Head of caudate nucleus (tissue), 42 donors: ENCODE measurements around the gene EXOSC10.
A peak's percentile ranks its signal among the peaks of the same experiment; 100 is the strongest.
"Not testable (repeated sequence)": the region's sequence is repeated elsewhere in the genome, so short reads cannot be mapped to it uniquely, and the experiment has no call there.

Experiments used
- DNase-seq, 42 donors: peaks; one replicate each; pipeline versions ENCODE4 v3.0.0 to v3.0.0-alpha.2; 2020 to 2021; ENCODE audit warnings: mixed read lengths in 7 of 42
- intact Hi-C: fragments of 100-400 bp; cut with DNase I; formaldehyde crosslinking; loops from one replicate; pipeline ENCODE4 v1.15.0; 2022

EXOSC10 gene

DNA sequence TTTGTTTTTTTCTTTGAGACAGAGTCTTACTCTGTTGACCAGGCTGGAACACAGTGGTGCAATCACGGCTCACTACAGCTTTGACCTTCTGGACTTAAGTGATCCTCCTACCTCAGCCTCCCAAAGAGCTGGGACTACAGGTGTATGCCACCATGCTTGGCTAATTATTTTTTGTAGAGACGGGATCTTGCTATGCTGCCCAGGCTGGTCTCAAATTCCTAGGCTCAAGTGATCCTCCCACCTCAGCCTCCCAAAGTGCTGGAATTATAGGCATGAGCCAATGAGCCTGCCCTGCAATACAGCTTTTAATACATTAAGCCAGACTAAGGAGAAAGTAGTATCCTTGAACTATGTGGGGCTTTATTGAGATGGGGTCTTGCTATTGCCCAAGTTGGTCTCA lies 16.6 kb upstream of the EXOSC10 start:
- intact Hi-C loops: no loop called here

DNA sequence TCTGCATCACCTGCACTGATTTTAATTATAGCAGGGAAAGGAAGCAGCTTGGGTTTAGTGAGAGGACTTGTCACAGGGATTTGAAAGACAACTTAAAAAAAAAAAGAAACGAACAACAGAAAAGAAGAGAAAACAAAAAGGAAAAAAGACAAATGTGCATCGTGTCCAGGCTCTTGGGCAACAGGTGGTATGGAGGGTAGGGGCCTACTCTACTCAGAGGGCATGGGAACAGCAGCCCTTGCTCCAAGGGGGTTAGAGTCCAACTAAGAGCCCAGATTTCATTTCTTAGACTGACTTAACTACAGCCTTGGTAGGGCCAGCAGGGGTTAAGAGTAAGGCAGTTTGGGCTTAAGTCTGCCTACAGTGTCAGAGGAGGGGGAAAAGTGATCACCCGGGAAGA lies 15.3 kb upstream of the EXOSC10 start:
- no peak for DNase-seq

More for the DNA sequence above, 16.6 kb upstream of the EXOSC10 start:
- DNase-seq: no peak

DNA sequence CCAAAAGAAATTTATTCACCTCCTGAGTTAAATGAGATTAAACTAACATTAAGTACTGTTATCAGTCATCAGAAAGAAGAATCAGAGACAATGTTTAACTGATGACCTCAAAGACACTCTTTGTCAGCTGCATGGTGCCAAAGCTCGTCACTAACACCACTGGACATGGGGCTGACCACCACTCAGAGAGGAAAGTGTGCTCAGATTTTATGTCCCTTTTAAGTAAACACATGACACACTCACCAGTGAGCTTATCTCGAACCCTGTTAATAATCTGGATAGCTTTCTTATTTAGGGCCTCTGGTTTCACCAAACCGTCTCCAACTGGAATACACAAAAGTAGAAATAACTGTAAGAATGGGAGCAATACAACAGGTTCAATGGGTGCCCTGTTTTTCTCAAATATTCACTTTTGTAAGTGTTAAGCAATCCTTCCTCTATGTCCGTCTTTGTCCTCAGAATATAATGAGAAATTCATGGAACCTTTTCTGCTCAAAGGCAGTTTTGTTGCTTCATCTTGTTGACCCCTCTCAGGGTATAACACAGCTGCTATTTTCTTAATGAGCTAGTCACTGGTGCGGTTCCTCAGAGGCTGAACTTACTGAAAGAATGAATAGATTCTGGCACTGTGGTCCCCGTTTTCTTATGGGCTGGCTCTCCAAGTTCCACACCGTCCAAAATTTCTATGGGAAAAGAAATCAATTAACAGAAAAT lies 9.5 kb upstream of the EXOSC10 start:
- intact Hi-C loops: no loop called here

More for the DNA sequence above, 15.3 kb upstream of the EXOSC10 start:
- intact Hi-C loops: no loop called here

DNA sequence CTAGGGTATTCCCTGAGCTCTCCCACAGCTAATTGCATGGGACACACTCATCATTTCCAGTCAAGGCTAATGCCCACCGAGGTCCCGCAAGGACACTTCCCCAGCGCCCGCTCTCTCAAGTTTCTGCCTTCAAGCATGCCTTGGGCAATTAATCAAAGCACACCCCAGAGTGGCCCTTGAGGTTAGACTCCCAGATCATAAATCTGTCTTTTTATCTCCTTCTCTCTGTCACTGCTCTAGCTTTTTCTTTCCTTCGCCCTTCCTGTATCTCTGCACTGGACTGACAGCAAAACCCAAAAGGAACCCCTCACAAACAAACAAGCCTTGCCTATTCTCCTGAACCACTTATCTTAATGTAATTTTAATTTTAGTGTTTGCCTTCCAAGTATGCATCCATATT lies 7.9 kb upstream of the EXOSC10 start:
- intact Hi-C loops: no loop called here
- peak in 1 of 42 donors; percentile 29 for DNase-seq

More for the DNA sequence above, 9.5 kb upstream of the EXOSC10 start:
- peak in 16 of 42 donors; percentile 13 to 62 (median 26) for DNase-seq

DNA sequence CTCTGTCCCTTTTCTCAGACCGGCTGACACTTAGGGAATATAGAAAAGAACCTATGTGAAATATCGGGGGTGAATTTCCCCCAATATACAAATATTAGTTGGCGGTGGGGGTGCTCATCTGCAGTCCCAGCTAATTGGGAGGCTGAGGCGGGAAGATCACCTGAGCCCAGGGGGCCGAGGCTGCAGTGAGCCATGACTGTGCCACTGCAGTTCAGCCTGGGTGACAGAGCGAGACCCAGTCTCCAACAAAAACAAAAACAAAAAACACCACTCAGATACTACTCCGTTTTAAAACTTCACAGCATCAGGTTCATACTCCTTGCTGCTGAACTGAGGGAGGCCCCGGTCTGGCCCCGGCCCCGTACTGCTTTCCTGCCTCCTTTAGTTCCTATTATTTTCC lies 5.9 kb upstream of the EXOSC10 start:
- intact Hi-C loops: no loop called here
- DNase-seq: peak in 1 of 42 donors; percentile 18

- intact Hi-C loops: no loop called here
- DNase-seq: peak in 2 of 42 donors; percentile 19 to 34
Observed at GRCh38 chr1:11101347-11101746, 1.7 kb upstream of the EXOSC10 start.

DNA sequence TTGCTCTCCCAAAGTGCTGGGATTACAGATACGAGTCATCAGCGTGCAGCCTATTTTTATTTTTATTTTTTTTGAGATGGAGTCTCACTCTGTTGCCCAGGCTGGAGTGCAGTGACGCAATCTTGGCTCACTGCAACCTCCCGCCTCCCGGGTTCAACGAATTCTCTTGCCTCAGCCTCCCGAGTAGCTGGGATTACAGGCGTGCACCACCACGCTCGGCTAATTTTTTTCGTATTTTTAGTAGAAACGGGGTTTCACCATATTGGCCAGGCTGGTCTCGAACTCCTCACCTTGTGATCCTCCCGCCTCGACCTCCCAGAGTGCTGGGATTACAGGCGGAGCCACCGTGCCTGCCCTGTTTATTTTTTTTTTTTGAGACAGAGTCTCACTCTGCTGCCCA lies 1.1 kb upstream of the EXOSC10 start:
- DNase-seq: peak in 2 of 42 donors; percentile 11 to 37
- intact Hi-C loops: not testable (repeated sequence)

DNA sequence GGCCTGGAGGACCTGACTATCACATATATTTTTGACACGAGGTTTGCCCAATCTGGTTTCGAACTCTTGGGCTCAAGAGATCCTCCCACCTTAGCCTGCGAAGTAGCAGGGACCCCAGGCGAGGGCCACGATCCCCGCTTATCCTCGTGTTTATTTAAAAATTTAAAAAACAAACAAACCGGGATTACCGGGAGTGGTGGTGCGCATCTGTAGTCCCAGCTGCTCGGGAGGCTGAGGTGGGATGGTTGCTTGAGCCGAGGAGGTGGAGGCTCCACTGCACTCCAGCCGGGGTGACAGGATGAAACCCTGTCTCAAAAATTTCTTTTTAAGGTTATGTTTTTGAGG lies 452 bp upstream of the EXOSC10 start:
- DNase-seq: peak in 1 of 42 donors; percentile 21
- intact Hi-C loops: no loop called here

DNA sequence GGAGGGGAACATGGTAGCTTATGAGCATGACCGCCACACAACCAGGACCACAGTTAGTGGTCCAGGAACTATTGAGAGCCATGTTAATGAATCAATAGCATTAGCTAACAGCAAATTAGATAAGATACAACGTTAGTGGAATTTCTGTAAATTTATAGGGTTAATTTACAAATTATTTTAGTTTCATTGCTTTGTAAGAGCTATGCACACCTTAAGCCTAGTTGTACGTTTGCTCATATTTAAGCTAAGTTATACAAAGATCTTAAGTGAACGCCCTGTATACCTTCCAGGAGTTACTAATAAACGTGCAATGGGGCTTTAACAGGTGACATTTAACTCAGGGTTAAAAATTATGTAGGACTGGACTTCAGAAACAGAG lies 749 bp downstream of the EXOSC10 start:
- intact Hi-C loops: no loop called here
- no peak for DNase-seq

- DNase-seq, intact Hi-C loops: not testable (repeated sequence)
Observed at GRCh38 chr1:11083784-11084183, 15.9 kb downstream of the EXOSC10 start.

- DNase-seq: peak in 4 of 42 donors; percentile 5 to 25 (median 20)
- intact Hi-C loops: no loop called here
Observed at GRCh38 chr1:11080931-11081330, 18.7 kb downstream of the EXOSC10 start.

DNA sequence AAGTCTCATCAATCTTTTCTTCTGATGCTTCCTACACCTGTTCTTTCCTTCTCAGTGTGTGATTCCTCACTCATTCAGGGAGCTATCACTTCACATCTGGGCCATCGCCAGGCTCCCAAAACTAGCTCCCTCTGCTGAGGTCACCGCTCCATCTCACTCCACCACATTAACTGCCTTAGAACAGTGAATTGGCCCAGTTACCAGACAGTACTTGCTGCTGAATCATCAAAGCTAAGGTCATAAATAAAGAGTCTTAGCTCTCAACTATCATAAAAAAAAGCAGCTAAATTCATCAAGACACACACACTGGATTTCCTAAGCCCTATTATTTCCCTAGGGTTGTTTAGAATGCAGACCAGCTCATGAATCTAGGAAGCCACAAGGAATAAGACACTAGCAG lies 21.0 kb downstream of the EXOSC10 start:
- peak in 3 of 42 donors; percentile 4 to 17 (median 13) for DNase-seq
- intact Hi-C loops: no loop called here

DNA sequence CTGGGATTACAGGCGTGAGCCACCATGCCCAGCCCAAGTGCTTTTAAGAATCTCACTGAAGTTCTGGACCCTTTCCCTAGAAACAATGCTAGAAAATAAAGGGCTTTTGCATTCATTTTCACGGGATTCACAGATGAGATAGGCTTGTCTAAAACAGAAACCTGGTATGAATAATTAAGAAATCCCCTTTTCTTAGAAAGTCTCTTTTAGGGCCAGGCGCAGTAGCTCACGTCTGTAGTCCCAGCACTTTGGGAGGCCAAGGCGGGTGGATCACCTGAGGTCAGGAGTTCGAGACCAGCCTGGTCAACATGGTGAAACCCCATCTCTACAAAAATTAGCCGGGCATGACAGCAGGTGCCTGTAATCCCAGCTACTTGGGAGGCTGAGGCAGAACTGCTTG lies 26.3 kb downstream of the EXOSC10 start:
- intact Hi-C loops: not testable (repeated sequence)

GRCh38 chr1:11072216-11072917 lies 27.3 kb downstream of the EXOSC10 start:
- intact Hi-C loops: no loop called here
- peak in 19 of 42 donors; percentile 8 to 75 (median 41) for DNase-seq

More for the DNA sequence above, 26.3 kb downstream of the EXOSC10 start:
- DNase-seq: peak in 2 of 42 donors; percentile 4 to 14

DNA sequence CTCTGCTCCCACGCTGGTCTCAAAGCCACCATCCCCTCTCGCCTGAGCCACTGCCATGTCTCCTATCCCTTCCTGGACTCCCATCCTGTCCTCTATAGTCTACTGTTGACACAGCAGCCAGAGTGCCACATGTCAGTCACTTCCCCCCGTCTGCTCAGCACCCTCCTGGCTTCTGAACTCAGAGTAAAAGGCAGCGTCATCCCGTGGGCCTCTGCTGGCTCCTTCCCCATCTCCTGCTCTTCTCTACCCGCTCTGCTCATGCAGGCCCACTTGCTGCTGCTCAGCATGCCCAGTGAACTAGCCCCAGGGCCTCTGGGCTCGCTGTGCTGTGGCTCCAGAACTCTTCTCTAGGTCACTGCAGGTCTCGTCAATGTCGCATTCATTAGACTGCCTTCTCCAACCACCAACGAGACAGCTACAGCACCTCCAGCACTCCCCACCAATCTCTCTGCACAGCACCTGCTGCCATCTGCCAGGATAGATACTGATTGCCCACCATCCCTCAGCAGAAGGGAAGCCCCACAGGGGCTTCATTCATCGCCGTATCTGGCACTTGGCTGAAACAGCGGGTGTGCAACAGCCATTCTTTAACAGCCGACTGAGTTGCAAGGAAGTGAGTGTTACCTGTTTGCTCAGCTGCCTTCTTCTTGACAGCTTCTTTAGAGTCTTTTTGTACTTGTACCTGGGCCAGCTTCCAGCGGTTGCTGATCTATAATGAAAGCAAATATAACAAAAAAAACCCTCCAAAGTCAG lies 28.0 kb downstream of the EXOSC10 start:
- DNase-seq: peak in 13 of 42 donors; percentile 16 to 55 (median 31)
- intact Hi-C loops: no loop called here

- DNase-seq: peak in 8 of 42 donors; percentile 4 to 40 (median 16)
- intact Hi-C loops: no loop called here
Observed at GRCh38 chr1:11070876-11071275, 28.8 kb downstream of the EXOSC10 start.

DNA sequence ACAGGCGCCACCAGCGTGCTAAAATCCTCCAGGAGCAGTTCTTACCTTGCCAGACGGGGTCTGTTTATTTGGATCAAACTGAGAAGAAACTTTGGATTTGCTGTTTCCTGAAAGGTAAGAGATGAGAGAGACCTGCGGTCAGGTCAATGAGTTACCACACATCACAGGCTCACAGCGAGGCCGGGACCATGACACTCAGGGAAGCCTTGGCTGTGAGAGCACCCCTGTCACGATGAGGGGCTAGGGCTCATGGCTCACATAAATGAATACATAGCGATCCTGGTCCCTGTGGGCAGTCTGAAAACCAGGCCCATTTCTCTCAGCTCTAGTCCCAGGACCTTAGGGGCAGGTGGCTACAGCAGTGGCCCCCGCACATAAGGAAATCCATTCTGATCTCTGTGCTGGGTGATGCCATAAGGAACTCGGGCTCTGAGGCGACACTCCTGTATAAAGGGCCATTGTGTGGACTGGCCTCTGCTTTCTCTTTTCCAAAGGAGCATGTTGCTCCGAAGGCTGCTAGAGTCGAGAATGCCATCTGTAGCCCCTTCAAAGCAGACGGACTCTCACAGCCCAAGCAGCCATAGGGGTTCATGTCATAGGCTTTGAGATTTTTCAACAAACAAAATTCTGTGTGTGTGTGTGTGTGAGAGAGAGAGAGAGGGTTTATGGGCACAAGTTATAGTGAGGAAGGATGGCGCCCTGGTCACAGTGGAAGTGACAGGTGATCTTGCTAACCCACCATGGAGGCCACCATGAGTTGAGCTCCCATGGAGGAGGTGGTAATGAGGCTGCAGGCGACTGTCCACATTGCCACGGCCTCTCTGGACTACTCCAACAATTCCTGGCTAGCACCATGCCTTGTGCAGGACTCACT lies 30.8 kb downstream of the EXOSC10 start:
- intact Hi-C loops: no loop called here
- DNase-seq: peak in 13 of 42 donors; percentile 3 to 40 (median 17)

DNA sequence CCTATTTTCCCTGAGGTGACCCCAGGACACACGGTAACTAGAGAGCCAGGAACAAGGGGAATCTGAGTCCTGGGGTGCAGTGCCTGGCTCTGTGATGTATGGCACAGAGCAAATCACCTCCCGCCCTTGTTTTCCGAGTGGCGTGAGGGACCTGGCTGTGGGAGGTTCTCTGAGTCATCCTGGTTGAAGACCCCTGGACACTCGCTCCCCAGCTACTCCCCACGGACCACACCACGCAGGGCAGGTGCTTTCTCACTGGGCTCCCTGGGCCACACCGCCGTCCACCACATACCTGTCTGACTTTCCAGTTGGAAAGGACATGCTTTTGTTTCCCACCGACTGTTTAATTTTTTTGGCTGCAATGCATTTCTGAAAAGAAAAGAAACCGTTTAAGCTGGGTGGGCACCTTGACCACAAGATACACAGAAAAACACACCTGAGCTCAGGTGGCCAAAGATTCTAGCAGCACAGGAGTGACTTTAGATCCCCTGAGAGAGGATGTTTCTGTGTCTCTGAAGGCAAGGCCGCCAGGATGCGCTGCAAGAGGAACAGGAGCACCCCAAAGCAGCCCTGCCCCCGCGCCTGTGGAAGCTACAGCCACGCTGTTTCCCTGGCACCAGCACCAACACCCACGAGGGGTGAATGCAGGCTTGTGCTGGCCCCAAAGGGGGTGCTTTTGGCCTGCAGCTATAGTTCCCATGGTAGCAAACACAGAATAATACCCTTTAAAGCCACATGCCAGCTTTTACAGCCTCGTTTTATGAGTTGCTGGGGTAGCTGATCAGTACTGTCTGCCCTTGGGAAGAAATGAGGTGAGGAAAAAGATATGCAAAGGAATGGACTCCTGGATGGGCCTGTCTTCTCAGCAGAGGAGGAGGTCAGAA lies 31.7 kb downstream of the EXOSC10 start:
- intact Hi-C loops: no loop called here
- DNase-seq: peak in 34 of 42 donors; percentile 29 to 72 (median 56)
